AG10803 (cell line): Measurements from ENCODE around the gene TXNRD2.
"Not testable (repeated sequence)": the region's sequence is repeated elsewhere in the genome, so short reads cannot be mapped to it uniquely, and the experiment has no call there.

Source experiments
- DNase-seq: peaks from one replicate; pipeline ENCODE4 v3.0.0; 2010; ENCODE audit warnings: low read depth
- H3K4me3 ChIP-seq: 2 replicates; pipeline ENCODE4 v1.5.1; 2011; ENCODE audit warnings: mild to moderate bottlenecking, low read length, control low read depth
- TF ChIP-seq, protein P1 (sequence below): conservative IDR thresholded peaks from 2 replicates; pipeline ENCODE4 v1.5.1; 2011; ENCODE audit warnings: mild to moderate bottlenecking, low read length, control low read depth, inconsistent platforms

TXNRD2 gene

DNA sequence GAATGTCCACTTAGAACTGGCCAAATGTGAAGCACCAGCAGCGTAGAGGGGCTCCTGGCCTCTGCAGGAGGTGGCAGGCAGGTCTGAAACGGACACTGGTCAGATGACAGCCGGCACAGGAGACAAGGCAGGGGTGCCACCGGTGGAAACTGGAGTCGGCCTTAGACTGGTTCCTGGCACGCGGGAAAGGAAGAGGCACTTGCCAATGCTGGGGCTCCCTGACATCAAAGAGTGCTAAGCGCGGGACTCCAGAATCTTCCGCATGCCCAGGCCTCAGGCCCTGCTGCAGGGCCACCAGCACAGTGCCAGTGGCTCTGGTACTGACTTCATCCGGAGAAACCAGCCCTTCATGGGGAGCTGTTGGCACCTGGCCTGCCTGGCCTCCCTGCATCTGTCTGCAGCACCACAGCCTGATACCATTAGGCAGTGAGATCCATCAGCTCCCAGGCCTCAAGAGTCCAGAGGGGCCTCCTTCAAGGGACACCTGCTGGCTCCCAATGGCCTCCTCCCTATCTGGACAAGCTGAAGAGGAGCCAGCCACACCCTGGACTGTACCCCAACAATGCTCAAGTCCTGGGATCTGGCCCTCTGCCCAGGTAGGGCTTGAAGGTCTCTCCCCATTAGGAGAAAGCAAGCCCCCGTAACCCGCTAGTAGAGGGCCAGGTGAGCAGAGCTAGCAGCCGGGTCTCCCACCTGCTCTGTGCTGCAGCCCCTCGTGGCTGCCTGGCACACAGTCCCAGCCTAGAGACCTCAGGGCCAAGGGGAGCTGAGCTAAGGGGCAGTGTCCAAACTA, 57.3 kb downstream of the TXNRD2 start:
- DNase-seq = peak; percentile 38
- H3K4me3 ChIP-seq = no peak overlapping the region
- TF ChIP-seq, protein P1, sequence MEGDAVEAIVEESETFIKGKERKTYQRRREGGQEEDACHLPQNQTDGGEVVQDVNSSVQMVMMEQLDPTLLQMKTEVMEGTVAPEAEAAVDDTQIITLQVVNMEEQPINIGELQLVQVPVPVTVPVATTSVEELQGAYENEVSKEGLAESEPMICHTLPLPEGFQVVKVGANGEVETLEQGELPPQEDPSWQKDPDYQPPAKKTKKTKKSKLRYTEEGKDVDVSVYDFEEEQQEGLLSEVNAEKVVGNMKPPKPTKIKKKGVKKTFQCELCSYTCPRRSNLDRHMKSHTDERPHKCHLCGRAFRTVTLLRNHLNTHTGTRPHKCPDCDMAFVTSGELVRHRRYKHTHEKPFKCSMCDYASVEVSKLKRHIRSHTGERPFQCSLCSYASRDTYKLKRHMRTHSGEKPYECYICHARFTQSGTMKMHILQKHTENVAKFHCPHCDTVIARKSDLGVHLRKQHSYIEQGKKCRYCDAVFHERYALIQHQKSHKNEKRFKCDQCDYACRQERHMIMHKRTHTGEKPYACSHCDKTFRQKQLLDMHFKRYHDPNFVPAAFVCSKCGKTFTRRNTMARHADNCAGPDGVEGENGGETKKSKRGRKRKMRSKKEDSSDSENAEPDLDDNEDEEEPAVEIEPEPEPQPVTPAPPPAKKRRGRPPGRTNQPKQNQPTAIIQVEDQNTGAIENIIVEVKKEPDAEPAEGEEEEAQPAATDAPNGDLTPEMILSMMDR = no peak

GRCh38 chr22:19883446-19883845, 58.2 kb downstream of the TXNRD2 start:
- H3K4me3 ChIP-seq, DNase-seq: not testable (repeated sequence)

DNA sequence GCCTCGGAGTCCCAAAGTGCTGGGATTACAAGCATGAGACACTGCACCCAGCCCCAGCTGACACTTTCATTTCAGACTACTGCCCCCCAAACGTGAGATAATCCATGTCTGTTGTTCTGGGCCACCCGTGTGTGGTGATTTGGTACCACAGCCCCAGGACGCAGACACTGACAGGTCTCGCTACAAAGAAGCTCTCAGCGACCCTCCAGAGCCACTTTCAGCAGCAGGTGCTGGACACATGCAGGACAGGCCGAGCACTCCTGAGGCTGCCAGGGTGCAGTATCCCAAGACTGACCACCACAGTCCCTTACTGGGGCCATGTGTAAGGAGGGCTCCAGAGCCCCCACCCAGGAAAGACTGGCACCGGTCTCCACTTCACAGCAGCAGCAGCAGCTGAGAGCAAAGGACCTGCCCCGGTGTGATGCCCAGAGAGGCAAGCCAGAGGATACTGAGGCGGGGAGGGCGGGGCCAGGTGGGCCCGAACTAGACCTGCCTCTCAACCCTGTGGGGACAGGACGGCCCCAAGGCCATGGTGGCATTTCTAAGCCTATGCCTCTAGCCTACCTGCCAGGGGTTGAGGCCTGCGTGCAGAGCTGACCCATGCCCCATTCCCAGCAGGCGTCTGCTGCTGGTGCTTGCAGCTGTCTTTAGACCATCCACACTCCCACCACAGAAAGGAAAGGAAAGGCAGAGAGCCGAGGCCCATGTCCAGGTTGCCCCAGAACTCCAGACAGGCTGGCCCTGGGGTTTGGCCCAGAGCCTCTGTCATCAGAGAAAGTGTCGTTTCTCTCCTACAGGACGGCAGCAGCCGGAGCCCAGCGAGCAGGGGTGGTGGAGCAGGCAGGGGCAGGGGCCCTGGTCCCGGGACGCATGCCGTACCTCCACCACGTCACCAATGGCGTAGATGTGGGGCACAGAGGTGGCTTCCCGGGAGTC, 58.9 kb downstream of the TXNRD2 start:
- TF ChIP-seq, protein P1 = no peak
- H3K4me3 ChIP-seq = no peak overlapping the region
- no peak for DNase-seq

GRCh38 chr22:19880786-19881569, 60.6 kb downstream of the TXNRD2 start:
- peak overlapping the region; percentile 39 for H3K4me3 ChIP-seq
- TF ChIP-seq, protein P1 = no peak
- DNase-seq = peak; percentile 98

GRCh38 chr22:19879992-19880785, 61.4 kb downstream of the TXNRD2 start:
- TF ChIP-seq, protein P1 = no peak
- no peak for DNase-seq
- H3K4me3 ChIP-seq = peak overlapping the region; percentile 39

- no peak overlapping the region; the same call in 1 of the 2 replicates for H3K4me3 ChIP-seq
- TF ChIP-seq, protein P1 = no peak
These were observed 62.0 kb downstream of the TXNRD2 start for GRCh38 chr22:19879643-19879991.

More at GRCh38 chr22:19879643-19879991, 62.0 kb downstream of the TXNRD2 start:
- DNase-seq = no peak
